ENCODE data around the gene PCDHGA9.
"Not testable (repeated sequence)": the region's sequence is repeated elsewhere in the genome, so short reads cannot be mapped to it uniquely, and the experiment has no call there.

PCDHGA9 gene

DNA sequence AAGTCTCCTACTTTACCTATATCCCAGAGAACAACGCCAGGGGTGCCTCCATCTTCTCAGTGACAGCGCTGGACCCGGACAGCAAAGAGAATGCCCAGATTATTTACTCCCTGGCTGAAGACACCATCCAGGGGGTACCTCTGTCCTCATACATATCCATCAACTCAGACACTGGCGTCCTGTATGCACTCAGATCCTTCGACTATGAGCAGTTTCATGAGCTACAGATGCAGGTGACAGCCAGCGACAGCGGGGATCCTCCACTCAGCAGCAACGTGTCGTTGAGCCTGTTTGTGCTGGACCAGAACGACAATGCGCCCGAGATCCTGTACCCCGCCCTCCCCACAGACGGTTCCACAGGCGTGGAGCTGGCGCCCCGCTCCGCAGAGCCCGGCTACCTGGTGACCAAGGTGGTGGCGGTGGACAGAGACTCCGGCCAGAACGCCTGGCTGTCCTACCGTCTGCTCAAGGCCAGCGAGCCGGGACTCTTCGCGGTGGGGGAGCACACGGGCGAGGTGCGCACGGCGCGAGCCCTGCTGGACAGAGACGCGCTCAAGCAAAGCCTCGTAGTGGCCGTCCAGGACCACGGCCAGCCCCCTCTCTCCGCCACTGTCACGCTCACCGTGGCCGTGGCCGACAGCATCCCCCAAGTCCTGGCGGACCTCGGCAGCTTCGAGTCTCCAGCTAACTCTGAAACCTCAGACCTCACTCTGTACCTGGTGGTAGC, 12.1 kb downstream of the PCDHGA9 start:
- DNase-seq, result not testable (repeated sequence)

GRCh38 chr5:141415275-141415618, 12.7 kb downstream of the PCDHGA9 start:
- not testable (repeated sequence) for DNase-seq

DNA sequence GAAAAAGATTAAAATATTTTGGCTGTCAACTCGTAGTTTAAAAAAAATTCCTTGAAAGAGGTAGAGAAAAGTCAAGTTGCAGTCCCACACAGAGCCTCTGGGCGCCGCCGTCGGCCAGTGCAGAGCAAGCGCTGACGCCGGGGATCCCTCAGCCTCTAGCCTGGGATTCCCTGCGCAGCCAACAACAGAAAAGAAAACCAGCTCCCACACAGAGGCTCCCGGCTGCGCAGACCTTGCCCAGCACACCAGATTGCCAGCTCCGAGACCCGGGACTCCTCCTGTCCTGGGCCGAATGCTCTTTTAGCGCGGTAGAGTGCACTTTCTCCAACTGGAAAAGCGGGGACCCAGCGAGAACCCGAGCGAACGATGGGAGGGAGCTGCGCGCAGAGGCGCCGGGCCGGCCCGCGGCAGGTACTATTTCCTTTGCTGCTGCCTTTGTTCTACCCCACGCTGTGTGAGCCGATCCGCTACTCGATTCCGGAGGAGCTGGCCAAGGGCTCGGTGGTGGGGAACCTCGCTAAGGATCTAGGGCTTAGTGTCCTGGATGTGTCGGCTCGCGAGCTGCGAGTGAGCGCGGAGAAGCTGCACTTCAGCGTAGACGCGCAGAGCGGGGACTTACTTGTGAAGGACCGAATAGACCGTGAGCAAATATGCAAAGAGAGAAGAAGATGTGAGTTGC, 15.1 kb downstream of the PCDHGA9 start, which contains the start of gene PCDHGB7:
PCDHGB7 (plus strand) TSS at position 184 of the 679 bp plus-strand sequence; CDS start at position 367, 183 bp downstream.
- peak; percentile 29 to 79 for DNase-seq

DNA sequence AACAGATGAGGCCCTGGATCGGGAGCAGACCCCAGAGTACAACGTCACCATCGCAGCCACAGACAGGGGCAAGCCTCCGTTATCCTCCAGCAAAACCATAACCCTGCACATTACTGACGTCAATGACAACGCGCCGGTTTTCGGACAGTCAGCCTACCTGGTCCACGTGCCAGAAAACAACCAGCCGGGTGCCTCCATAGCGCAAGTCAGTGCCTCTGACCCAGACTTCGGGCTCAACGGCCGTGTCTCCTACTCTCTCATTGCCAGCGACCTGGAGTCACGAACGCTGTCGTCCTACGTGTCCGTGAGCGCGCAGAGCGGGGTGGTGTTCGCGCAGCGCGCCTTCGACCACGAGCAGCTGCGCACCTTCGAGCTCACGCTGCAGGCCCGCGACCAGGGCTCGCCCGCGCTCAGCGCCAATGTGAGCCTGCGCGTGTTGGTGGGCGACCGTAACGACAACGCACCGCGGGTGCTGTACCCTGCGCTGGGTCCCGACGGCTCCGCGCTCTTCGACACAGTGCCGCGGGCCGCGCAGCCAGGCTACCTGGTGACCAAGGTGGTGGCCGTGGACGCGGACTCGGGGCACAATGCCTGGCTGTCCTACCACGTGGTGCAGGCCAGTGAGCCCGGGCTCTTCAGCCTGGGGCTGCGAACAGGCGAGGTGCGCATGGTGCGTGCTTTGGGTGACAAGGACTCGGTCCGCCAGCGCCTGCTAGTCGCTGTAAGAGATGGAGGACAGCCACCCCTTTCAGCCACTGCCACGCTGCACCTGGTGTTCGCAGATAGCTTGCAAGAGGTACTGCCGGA, 16.7 kb downstream of the PCDHGA9 start:
- DNase-seq, result no peak

GRCh38 chr5:141420855-141421488, 18.4 kb downstream of the PCDHGA9 start, which contains the start of gene PCDHGA11:
Gene PCDHGA11 (plus strand): TSS chr5:141421051. CDS start chr5:141421228, 177 bp downstream.
- peak in 1 of 2 experiments; percentile 27 for DNase-seq

GRCh38 chr5:141421489-141421855, 18.9 kb downstream of the PCDHGA9 start:
- DNase-seq, result no peak

GRCh38 chr5:141422742-141423291, 20.2 kb downstream of the PCDHGA9 start:
- no peak for DNase-seq

DNA sequence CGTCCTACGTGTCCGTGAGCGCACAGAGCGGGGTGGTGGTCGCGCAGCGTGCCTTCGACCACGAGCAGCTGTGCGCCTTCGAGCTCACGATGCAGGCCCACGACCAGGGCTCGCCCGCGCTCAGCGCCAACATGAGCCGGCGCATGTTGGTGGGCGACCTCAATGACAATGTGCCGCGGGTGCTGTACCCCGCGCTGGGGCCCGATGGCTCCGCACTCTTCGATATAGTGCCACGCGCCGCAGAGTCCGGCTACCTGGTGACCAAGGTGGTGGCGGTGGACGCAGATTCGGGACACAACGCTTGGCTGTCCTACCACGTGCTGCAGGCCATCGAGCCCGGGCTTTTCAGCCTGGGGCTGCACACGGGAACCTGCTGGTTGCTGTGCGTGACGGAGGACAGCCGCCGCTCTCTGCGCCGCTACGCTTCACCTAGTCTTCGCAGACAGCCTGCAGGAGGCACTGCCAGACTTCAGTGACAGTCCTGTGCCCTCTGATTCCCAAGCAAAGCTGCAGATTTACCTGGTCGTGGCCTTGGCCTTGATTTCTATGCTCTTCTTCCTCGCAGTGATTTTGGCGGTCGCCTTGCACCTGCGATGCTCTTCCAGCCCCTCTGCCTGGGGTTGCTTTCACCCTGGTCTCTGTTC, 25.3 kb downstream of the PCDHGA9 start:
- no peak for DNase-seq

GRCh38 chr5:141430332-141431113, 27.9 kb downstream of the PCDHGA9 start, which contains the start of gene PCDHGA12:
Gene PCDHGA12 (plus strand): TSS chr5:141430507. CDS start chr5:141430760, 253 bp downstream.
- DNase-seq, result peak; percentile 83 to 91

- no peak for DNase-seq
These were observed 28.7 kb downstream of the PCDHGA9 start for GRCh38 chr5:141431286-141431685.

GRCh38 chr5:141432308-141432707, 29.7 kb downstream of the PCDHGA9 start:
- DNase-seq, result not testable (repeated sequence)

- not testable (repeated sequence) for DNase-seq
These were observed 30.1 kb downstream of the PCDHGA9 start for GRCh38 chr5:141432726-141433125.

GRCh38 chr5:141434006-141434405, 31.4 kb downstream of the PCDHGA9 start:
- no peak for DNase-seq

GRCh38 chr5:141437221-141437620, 34.6 kb downstream of the PCDHGA9 start:
- DNase-seq, result no peak

GRCh38 chr5:141439411-141440141, 37.0 kb downstream of the PCDHGA9 start:
- peak; percentile 77 to 80 for DNase-seq

DNA sequence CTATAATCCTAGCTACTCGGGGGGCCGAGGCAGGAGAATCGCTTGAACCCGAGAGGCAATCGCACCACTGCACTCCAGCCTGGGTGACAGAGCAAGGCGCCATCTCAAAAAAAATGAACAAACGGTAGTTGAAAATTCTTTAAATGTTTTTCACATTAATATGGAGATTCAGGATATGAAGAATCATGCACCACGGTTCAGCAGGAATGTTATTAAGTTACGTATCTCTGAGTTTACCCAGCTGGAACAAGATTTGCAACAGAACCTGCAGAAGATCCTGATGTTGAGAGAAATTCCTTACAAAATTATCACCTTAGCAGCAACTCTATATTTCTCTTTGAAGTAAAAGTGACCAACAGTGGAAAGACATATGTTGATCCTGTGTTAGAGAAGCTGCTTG, 37.8 kb downstream of the PCDHGA9 start:
- DNase-seq, result no peak

DNA sequence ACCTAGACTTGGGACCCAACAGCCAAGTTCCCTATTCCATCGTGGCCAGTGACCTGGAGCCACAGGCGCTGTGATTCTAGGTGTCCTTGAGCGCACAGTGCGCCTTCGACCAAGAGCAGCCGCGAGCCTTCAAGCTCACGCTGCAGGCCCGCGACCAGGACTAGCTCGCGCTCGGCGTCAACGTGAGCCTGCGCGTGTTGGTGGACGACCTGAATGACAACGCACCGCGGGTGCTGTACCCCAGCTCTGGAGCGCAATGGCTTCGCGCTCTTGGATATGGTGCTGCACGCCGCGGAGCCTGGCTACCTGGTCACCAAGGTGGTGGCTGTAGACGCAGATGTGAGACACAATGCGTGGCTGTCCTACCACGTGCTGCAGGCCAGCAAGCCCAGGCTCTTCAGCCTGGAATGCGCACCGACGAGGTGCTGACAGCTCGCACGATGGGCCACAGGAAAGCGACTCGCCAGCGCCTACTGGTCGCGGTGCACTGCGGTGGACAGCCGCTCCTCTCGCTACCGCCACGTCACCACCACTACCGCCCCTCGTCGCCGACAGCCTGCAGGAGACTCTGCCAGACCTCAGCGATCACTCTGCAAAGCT, 39.1 kb downstream of the PCDHGA9 start:
- no peak for DNase-seq
